GM23338 (cell line): ENCODE measurements around the gene LRP1B.

ENCODE experiments used
- EZH2 ChIP-seq: fragments of 200-600 bp; sonication (generic); IDR thresholded peaks from one replicate; pipeline ENCODE4 v1.8.0; 2017; ENCODE audit warnings: antibody characterized with exemption, mild to moderate bottlenecking, low read depth; ENCODE audit not compliant: unreplicated experiment
- EZH2phosphoT487 ChIP-seq: fragments of 200-600 bp; sonication (generic); IDR thresholded peaks from one replicate; pipeline ENCODE4 v1.8.1; 2018; ENCODE audit warnings: antibody characterized with exemption; ENCODE audit not compliant: unreplicated experiment
- JUNB ChIP-seq: IDR thresholded peaks from one replicate; pipeline ENCODE4 v1.6.1; 2016; ENCODE audit warnings: antibody characterized with exemption; ENCODE audit not compliant: unreplicated experiment
- POLR2AphosphoS5 ChIP-seq: IDR thresholded peaks from 2 replicates; pipeline ENCODE4 v1.6.1; 2016; ENCODE audit warnings: antibody characterized with exemption, low read depth
- ZNF114 ChIP-seq: fragments of 250-450 bp; sonication (Bioruptor Pico); IDR thresholded peaks from 2 replicates; pipeline ENCODE4 v1.5.0; 2020; ENCODE audit warnings: mild to moderate bottlenecking, moderate library complexity
- TF ChIP-seq, protein P1 (sequence below), 2 experiments: fragments of 200-600 bp in 1 of 2; sonication (generic) in 1 of 2; conservative IDR thresholded peaks; 2 replicates each; pipeline versions ENCODE4 v1.5.1 to v1.6.1; 2016 to 2017; ENCODE audit warnings: antibody characterized with exemption in 2 of 2, low read depth in 2 of 2, mild to moderate bottlenecking in 2 of 2, moderate library complexity in 1 of 2
- TF ChIP-seq, protein P2 (sequence below): IDR thresholded peaks from one replicate; pipeline ENCODE4 v1.6.1; 2018; ENCODE audit warnings: antibody characterized with exemption; ENCODE audit not compliant: unreplicated experiment
- TF ChIP-seq, protein P3 (sequence below): fragments of 250-450 bp; sonication (Bioruptor Pico); IDR thresholded peaks from 2 replicates; pipeline ENCODE4 v1.5.0; 2020; ENCODE audit warnings: mild to moderate bottlenecking, moderate library complexity

DNA sequence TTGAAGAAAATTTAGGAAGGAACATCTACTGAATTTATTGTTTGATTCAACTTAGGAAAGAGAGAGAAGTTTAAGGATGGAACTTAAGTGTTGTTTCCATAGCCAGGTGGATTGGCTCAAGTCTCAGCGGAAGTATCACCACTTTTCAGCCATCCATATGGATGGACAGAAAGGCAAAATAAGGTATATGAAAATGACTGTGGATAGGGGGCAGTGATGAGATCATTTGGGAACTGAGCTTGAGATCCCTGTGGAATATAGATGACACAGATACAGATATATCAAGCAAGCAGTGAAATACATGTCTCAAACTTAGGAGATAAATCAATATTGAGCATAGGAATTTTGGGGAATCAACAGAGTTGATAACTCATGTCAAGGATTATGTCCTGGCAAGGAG, 1887.9 kb downstream of the LRP1B start:
- TF ChIP-seq, protein P1, sequence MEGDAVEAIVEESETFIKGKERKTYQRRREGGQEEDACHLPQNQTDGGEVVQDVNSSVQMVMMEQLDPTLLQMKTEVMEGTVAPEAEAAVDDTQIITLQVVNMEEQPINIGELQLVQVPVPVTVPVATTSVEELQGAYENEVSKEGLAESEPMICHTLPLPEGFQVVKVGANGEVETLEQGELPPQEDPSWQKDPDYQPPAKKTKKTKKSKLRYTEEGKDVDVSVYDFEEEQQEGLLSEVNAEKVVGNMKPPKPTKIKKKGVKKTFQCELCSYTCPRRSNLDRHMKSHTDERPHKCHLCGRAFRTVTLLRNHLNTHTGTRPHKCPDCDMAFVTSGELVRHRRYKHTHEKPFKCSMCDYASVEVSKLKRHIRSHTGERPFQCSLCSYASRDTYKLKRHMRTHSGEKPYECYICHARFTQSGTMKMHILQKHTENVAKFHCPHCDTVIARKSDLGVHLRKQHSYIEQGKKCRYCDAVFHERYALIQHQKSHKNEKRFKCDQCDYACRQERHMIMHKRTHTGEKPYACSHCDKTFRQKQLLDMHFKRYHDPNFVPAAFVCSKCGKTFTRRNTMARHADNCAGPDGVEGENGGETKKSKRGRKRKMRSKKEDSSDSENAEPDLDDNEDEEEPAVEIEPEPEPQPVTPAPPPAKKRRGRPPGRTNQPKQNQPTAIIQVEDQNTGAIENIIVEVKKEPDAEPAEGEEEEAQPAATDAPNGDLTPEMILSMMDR (conservative IDR thresholded peaks at IDR 0.05; ENCODE audit: low read depth in 2 of 2): peak; percentile 47 to 48
- TF ChIP-seq EZH2 (no peak), EZH2phosphoT487 (no peak), ZNF114 (CRISPR knock-in tag) (no peak), JUNB (no peak), POLR2AphosphoS5 (no peak)
- TF ChIP-seq, protein P2, sequence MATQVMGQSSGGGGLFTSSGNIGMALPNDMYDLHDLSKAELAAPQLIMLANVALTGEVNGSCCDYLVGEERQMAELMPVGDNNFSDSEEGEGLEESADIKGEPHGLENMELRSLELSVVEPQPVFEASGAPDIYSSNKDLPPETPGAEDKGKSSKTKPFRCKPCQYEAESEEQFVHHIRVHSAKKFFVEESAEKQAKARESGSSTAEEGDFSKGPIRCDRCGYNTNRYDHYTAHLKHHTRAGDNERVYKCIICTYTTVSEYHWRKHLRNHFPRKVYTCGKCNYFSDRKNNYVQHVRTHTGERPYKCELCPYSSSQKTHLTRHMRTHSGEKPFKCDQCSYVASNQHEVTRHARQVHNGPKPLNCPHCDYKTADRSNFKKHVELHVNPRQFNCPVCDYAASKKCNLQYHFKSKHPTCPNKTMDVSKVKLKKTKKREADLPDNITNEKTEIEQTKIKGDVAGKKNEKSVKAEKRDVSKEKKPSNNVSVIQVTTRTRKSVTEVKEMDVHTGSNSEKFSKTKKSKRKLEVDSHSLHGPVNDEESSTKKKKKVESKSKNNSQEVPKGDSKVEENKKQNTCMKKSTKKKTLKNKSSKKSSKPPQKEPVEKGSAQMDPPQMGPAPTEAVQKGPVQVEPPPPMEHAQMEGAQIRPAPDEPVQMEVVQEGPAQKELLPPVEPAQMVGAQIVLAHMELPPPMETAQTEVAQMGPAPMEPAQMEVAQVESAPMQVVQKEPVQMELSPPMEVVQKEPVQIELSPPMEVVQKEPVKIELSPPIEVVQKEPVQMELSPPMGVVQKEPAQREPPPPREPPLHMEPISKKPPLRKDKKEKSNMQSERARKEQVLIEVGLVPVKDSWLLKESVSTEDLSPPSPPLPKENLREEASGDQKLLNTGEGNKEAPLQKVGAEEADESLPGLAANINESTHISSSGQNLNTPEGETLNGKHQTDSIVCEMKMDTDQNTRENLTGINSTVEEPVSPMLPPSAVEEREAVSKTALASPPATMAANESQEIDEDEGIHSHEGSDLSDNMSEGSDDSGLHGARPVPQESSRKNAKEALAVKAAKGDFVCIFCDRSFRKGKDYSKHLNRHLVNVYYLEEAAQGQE: no peak
- TF ChIP-seq, protein P3, sequence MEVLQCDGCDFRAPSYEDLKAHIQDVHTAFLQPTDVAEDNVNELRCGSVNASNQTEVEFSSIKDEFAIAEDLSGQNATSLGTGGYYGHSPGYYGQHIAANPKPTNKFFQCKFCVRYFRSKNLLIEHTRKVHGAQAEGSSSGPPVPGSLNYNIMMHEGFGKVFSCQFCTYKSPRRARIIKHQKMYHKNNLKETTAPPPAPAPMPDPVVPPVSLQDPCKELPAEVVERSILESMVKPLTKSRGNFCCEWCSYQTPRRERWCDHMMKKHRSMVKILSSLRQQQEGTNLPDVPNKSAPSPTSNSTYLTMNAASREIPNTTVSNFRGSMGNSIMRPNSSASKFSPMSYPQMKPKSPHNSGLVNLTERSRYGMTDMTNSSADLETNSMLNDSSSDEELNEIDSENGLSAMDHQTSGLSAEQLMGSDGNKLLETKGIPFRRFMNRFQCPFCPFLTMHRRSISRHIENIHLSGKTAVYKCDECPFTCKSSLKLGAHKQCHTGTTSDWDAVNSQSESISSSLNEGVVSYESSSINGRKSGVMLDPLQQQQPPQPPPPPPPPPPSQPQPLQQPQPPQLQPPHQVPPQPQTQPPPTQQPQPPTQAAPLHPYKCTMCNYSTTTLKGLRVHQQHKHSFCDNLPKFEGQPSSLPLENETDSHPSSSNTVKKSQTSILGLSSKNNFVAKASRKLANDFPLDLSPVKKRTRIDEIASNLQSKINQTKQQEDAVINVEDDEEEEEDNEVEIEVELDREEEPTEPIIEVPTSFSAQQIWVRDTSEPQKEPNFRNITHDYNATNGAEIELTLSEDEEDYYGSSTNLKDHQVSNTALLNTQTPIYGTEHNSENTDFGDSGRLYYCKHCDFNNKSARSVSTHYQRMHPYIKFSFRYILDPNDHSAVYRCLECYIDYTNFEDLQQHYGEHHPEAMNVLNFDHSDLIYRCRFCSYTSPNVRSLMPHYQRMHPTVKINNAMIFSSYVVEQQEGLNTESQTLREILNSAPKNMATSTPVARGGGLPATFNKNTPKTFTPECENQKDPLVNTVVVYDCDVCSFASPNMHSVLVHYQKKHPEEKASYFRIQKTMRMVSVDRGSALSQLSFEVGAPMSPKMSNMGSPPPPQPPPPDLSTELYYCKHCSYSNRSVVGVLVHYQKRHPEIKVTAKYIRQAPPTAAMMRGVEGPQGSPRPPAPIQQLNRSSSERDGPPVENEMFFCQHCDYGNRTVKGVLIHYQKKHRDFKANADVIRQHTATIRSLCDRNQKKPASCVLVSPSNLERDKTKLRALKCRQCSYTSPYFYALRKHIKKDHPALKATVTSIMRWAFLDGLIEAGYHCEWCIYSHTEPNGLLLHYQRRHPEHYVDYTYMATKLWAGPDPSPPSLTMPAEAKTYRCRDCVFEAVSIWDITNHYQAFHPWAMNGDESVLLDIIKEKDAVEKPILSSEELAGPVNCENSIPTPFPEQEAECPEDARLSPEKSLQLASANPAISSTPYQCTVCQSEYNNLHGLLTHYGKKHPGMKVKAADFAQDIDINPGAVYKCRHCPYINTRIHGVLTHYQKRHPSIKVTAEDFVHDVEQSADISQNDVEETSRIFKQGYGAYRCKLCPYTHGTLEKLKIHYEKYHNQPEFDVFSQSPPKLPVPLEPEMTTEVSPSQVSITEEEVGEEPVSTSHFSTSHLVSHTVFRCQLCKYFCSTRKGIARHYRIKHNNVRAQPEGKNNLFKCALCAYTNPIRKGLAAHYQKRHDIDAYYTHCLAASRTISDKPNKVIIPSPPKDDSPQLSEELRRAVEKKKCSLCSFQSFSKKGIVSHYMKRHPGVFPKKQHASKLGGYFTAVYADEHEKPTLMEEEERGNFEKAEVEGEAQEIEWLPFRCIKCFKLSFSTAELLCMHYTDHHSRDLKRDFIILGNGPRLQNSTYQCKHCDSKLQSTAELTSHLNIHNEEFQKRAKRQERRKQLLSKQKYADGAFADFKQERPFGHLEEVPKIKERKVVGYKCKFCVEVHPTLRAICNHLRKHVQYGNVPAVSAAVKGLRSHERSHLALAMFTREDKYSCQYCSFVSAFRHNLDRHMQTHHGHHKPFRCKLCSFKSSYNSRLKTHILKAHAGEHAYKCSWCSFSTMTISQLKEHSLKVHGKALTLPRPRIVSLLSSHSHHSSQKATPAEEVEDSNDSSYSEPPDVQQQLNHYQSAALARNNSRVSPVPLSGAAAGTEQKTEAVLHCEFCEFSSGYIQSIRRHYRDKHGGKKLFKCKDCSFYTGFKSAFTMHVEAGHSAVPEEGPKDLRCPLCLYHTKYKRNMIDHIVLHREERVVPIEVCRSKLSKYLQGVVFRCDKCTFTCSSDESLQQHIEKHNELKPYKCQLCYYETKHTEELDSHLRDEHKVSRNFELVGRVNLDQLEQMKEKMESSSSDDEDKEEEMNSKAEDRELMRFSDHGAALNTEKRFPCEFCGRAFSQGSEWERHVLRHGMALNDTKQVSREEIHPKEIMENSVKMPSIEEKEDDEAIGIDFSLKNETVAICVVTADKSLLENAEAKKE (CRISPR knock-in tag): no peak
